CD1c-positive myeloid dendritic cell (primary cell): ENCODE results near the gene FAM72B.
"Not testable (repeated sequence)": the region's sequence is repeated elsewhere in the genome, so short reads cannot be mapped to it uniquely, and the experiment has no call there.

Source experiments
- DNase-seq: peaks from one replicate; pipeline ENCODE4 v3.0.0-alpha.2; 2016; ENCODE audit errors: extremely low spot score

The FAM72B gene

GRCh38 chr1:121200232-121200631 lies 16.1 kb upstream of the FAM72B start:
- DNase-seq = not testable (repeated sequence)

GRCh38 chr1:121199763-121200162 lies 15.6 kb upstream of the FAM72B start:
- not testable (repeated sequence) for DNase-seq

- not testable (repeated sequence) for DNase-seq
These were observed 13.1 kb upstream of the FAM72B start for GRCh38 chr1:121197095-121197882.

- not testable (repeated sequence) for DNase-seq
These were observed 8.4 kb upstream of the FAM72B start for GRCh38 chr1:121192512-121192911.

- DNase-seq = not testable (repeated sequence)
These were observed 3.8 kb upstream of the FAM72B start for GRCh38 chr1:121187914-121188313.

- not testable (repeated sequence) for DNase-seq
These were observed 2.1 kb upstream of the FAM72B start for GRCh38 chr1:121186191-121186590.

GRCh38 chr1:121185140-121185708 lies 1.1 kb upstream of the FAM72B start:
- not testable (repeated sequence) for DNase-seq

- DNase-seq = not testable (repeated sequence)
These were observed 273 bp downstream of the FAM72B start for GRCh38 chr1:121183867-121184266.

GRCh38 chr1:121178197-121178596 lies 5.9 kb downstream of the FAM72B start:
- DNase-seq = not testable (repeated sequence)

GRCh38 chr1:121176649-121177048 lies 7.5 kb downstream of the FAM72B start:
- not testable (repeated sequence) for DNase-seq

GRCh38 chr1:121168152-121168668 lies 15.9 kb downstream of the FAM72B start:
- DNase-seq = not testable (repeated sequence)

- DNase-seq = not testable (repeated sequence)
These were observed 16.9 kb downstream of the FAM72B start for GRCh38 chr1:121167225-121167738.

- not testable (repeated sequence) for DNase-seq
These were observed 18.8 kb downstream of the FAM72B start for GRCh38 chr1:121165296-121165695.

GRCh38 chr1:121163850-121164757 lies 20.0 kb downstream of the FAM72B start:
- DNase-seq = peak; percentile 1

- not testable (repeated sequence) for DNase-seq
These were observed 22.8 kb downstream of the FAM72B start for GRCh38 chr1:121161199-121161901.

- DNase-seq = not testable (repeated sequence)
These were observed 24.0 kb downstream of the FAM72B start for GRCh38 chr1:121160118-121160517.

GRCh38 chr1:121157609-121158008 lies 26.5 kb downstream of the FAM72B start:
- DNase-seq = not testable (repeated sequence)

- not testable (repeated sequence) for DNase-seq
These were observed 27.1 kb downstream of the FAM72B start for GRCh38 chr1:121156958-121157603.

- DNase-seq = peak; percentile 0
These were observed 28.3 kb downstream of the FAM72B start for GRCh38 chr1:121155671-121156358.

- DNase-seq = not testable (repeated sequence)
These were observed 29.3 kb downstream of the FAM72B start for GRCh38 chr1:121154811-121155210.
